Right lobe of liver (tissue), 4 donors: ENCODE measurements around the gene SVIL.

ENCODE experiments used
- CTCF ChIP-seq, 4 donors: fragments of 200-600 bp in 3 of 4; fragments of 450-650 bp in 1 of 4; IDR thresholded peaks; one replicate each; pipeline versions ENCODE4 v1.5.1 to v1.8.0; 2016 to 2022; ENCODE audit warnings: antibody characterized with exemption in 4 of 4, mild to moderate bottlenecking in 2 of 4
- POLR2A ChIP-seq: fragments of 450-650 bp; IDR thresholded peaks from one replicate; pipeline ENCODE4 v1.6.1; 2017; ENCODE audit warnings: antibody characterized with exemption, mild to moderate bottlenecking
- donor health status: DM: no; HTN: no; CAD: no.
- donor health status: DM: no; HTN: no; CAD: no.
- donor health status: DM: no; HTN: yes; CAD: no.

GRCh38 chr10:29473406-29474100, 161.2 kb downstream of the SVIL start:
- TF ChIP-seq CTCF (IDR thresholded peaks at IDR 0.05) (no peak), POLR2A (no peak)
